Large intestine (tissue), 3 donors: Measurements from ENCODE around the gene LBR. TPM values are rescaled to one million over a fixed set of nuclear protein-coding genes. Genes with fewer than 3 reads are reported as not detected.

ENCODE experiments used
- DNase-seq, 2 donors: peaks; one replicate each; pipeline versions ENCODE4 v3.0.0 to v3.0.0-alpha.2; 2013
- H3K27ac ChIP-seq: one replicate; pipeline ENCODE4 v1.5.1; 2013; ENCODE audit warnings: low read length
- H3K27me3 ChIP-seq: 2 replicates; pipeline ENCODE4 v1.6.1; 2013; ENCODE audit warnings: low read length; ENCODE audit not compliant: control insufficient read depth, insufficient read depth
- H3K36me3 ChIP-seq: 2 replicates; pipeline ENCODE4 v1.6.1; 2013; ENCODE audit warnings: low read length; ENCODE audit not compliant: control insufficient read depth, insufficient read depth
- H3K4me1 ChIP-seq: one replicate; pipeline ENCODE4 v1.6.1; 2013; ENCODE audit warnings: low read length; ENCODE audit not compliant: control insufficient read depth, insufficient read depth
- H3K4me3 ChIP-seq: one replicate; pipeline ENCODE4 v1.5.1; 2013; ENCODE audit warnings: low read length
- H3K9me3 ChIP-seq: one replicate; pipeline ENCODE4 v1.6.1; 2013; ENCODE audit warnings: mild to moderate bottlenecking, low read depth, low read length, moderate library complexity; ENCODE audit not compliant: control insufficient read depth
- whole genome bisulfite sequencing: methylation state at CpG from one replicate; pipeline ENCODE4 v1.1.5; 2013; ENCODE audit warnings: low lambda C conversion rate; ENCODE audit not compliant: insufficient coverage; 5-methylcytosine and 5-hydroxymethylcytosine counted together
- polyA plus RNA-seq: library from polyadenylated mRNA; unstranded; fragments of 120-200 nt; gene quantifications from one replicate; pipeline ENCODE4 v1.2.1, GENCODE V29; 2013

The LBR gene
- polyA plus RNA-seq, 1 donor, result 71.2 TPM

- Histone ChIP-seq H3K4me3 (no peak overlapping the region), H3K27ac (no peak overlapping the region), H3K36me3 (peaks cover 15% of the 10 kb centered on the region), H3K4me1 (peaks cover 31% of the 10 kb centered on the region), H3K27me3 (no peaks in the 10 kb centered on the region), H3K9me3 (no peaks in the 10 kb centered on the region)
- WGBS, result 64% methylated on average over 3 of the region's 14 CpGs
- no peak for DNase-seq
These were observed 5.7 kb downstream of the LBR start for GRCh38 chr1:225422031-225422605.

- no CpG with 5 or more reads among the region's 4 CpGs for WGBS
- H3K4me3 ChIP-seq, result no peak overlapping the region
- no peak overlapping the region for H3K27ac ChIP-seq
- no peaks in the 10 kb centered on the region for H3K9me3 ChIP-seq
- H3K27me3 ChIP-seq, result no peaks in the 10 kb centered on the region
- peak; percentile 49 to 83 for DNase-seq
- peaks cover 10% of the 10 kb centered on the region for H3K4me1 ChIP-seq
- peaks cover 41% of the 10 kb centered on the region for H3K36me3 ChIP-seq
These were observed 9.2 kb downstream of the LBR start for GRCh38 chr1:225418598-225418997.

- DNase-seq, result no peak
- no peaks in the 10 kb centered on the region for H3K9me3 ChIP-seq
- 57% methylated on average over 1 of the region's 2 CpGs for WGBS
- H3K27me3 ChIP-seq, result no peaks in the 10 kb centered on the region
- H3K27ac ChIP-seq, result no peak overlapping the region
- H3K36me3 ChIP-seq, result peaks cover 41% of the 10 kb centered on the region
- H3K4me1 ChIP-seq, result peaks cover 10% of the 10 kb centered on the region
- no peak overlapping the region for H3K4me3 ChIP-seq
These were observed 9.8 kb downstream of the LBR start for GRCh38 chr1:225418059-225418458.

- H3K27me3 ChIP-seq, result no peaks in the 10 kb centered on the region
- peaks cover 53% of the 10 kb centered on the region for H3K36me3 ChIP-seq
- DNase-seq, result no peak
- 80% methylated on average over 1 of the region's 11 CpGs for WGBS
- no peak overlapping the region for H3K4me3 ChIP-seq
- no peaks in the 10 kb centered on the region for H3K9me3 ChIP-seq
- H3K27ac ChIP-seq, result no peak overlapping the region
- peaks cover 10% of the 10 kb centered on the region for H3K4me1 ChIP-seq
These were observed 11.7 kb downstream of the LBR start for GRCh38 chr1:225415967-225416745.

GRCh38 chr1:225415307-225415706, 12.5 kb downstream of the LBR start:
- H3K27ac ChIP-seq, result no peak overlapping the region
- H3K4me3 ChIP-seq, result no peak overlapping the region
- 90% methylated on average over 2 of the region's 4 CpGs for WGBS
- peaks cover 10% of the 10 kb centered on the region for H3K4me1 ChIP-seq
- H3K9me3 ChIP-seq, result no peaks in the 10 kb centered on the region
- H3K36me3 ChIP-seq, result peaks cover 59% of the 10 kb centered on the region
- no peaks in the 10 kb centered on the region for H3K27me3 ChIP-seq
- DNase-seq, result no peak

GRCh38 chr1:225413708-225414375, 14.0 kb downstream of the LBR start:
- Histone ChIP-seq H3K4me3 (no peak overlapping the region), H3K27ac (no peak overlapping the region), H3K9me3 (no peaks in the 10 kb centered on the region), H3K4me1 (peaks cover 6% of the 10 kb centered on the region), H3K27me3 (no peaks in the 10 kb centered on the region), H3K36me3 (peaks cover 62% of the 10 kb centered on the region)
- DNase-seq, result no peak
- WGBS, result 100% methylated on average over 3 of the region's 5 CpGs

GRCh38 chr1:225412803-225413351, 15.0 kb downstream of the LBR start:
- no peak for DNase-seq
- no CpG with 5 or more reads among the region's 10 CpGs for WGBS
- peaks cover 3% of the 10 kb centered on the region for H3K4me1 ChIP-seq

GRCh38 chr1:225412321-225412720, 15.5 kb downstream of the LBR start:
- Histone ChIP-seq H3K27ac (no peak overlapping the region), H3K36me3 (peaks cover 53% of the 10 kb centered on the region), H3K4me3 (no peak overlapping the region), H3K9me3 (no peaks in the 10 kb centered on the region), H3K4me1 (peaks cover 1% of the 10 kb centered on the region), H3K27me3 (no peaks in the 10 kb centered on the region)
- WGBS, result 96% methylated on average over 5 of the region's 10 CpGs
- no peak for DNase-seq

More at GRCh38 chr1:225412803-225413351, 15.0 kb downstream of the LBR start:
- Histone ChIP-seq H3K4me3 (no peak overlapping the region), H3K27ac (no peak overlapping the region), H3K27me3 (no peaks in the 10 kb centered on the region), H3K9me3 (no peaks in the 10 kb centered on the region), H3K36me3 (peaks cover 56% of the 10 kb centered on the region)

- Histone ChIP-seq H3K27ac (no peak overlapping the region), H3K36me3 (peaks cover 59% of the 10 kb centered on the region), H3K27me3 (no peaks in the 10 kb centered on the region), H3K9me3 (no peaks in the 10 kb centered on the region), H3K4me3 (no peak overlapping the region), H3K4me1 (peaks cover 3% of the 10 kb centered on the region)
- WGBS, result no CpG with 5 or more reads among the region's 6 CpGs
- DNase-seq, result no peak
These were observed 17.8 kb downstream of the LBR start for GRCh38 chr1:225410036-225410435.

- no peaks in the 10 kb centered on the region for H3K9me3 ChIP-seq
- peaks cover 3% of the 10 kb centered on the region for H3K4me1 ChIP-seq
- no peak overlapping the region for H3K4me3 ChIP-seq
- no peaks in the 10 kb centered on the region for H3K27me3 ChIP-seq
- no peak overlapping the region for H3K27ac ChIP-seq
- no peak for DNase-seq
- 100% methylated on average over 2 of the region's 8 CpGs for WGBS
- peaks cover 60% of the 10 kb centered on the region for H3K36me3 ChIP-seq
These were observed 18.8 kb downstream of the LBR start for GRCh38 chr1:225409051-225409450.
